HK-2 (cell line): ENCODE data around the gene ABCB9.
"Not testable (repeated sequence)": the region's sequence is repeated elsewhere in the genome, so short reads cannot be mapped to it uniquely, and the experiment has no call there.

Experiments used
- DNase-seq: peaks from one replicate; pipeline ENCODE4 v3.0.0-alpha.2; 2018; ENCODE audit not compliant: unreplicated experiment

The ABCB9 gene

GRCh38 chr12:122937622-122938091, 28.6 kb downstream of the ABCB9 start:
- no peak for DNase-seq

GRCh38 chr12:122935318-122935717, 30.9 kb downstream of the ABCB9 start:
- DNase-seq, result no peak

GRCh38 chr12:122934722-122935121, 31.5 kb downstream of the ABCB9 start:
- DNase-seq, result no peak

- no peak for DNase-seq
Measured at GRCh38 chr12:122932207-122932606, 34.1 kb downstream of the ABCB9 start.

- no peak for DNase-seq
Measured at GRCh38 chr12:122929812-122930211, 36.5 kb downstream of the ABCB9 start.

GRCh38 chr12:122929148-122929538, 37.1 kb downstream of the ABCB9 start:
- DNase-seq, result no peak

GRCh38 chr12:122928404-122929147, 37.7 kb downstream of the ABCB9 start:
- no peak for DNase-seq

GRCh38 chr12:122927756-122928403, 38.4 kb downstream of the ABCB9 start:
- no peak for DNase-seq

GRCh38 chr12:122921917-122922316, 44.3 kb downstream of the ABCB9 start:
- no peak for DNase-seq

GRCh38 chr12:122920687-122921086, 45.6 kb downstream of the ABCB9 start:
- DNase-seq, result no peak

- DNase-seq, result no peak
Measured at GRCh38 chr12:122918827-122919226, 47.4 kb downstream of the ABCB9 start.

GRCh38 chr12:122917507-122918121, 48.6 kb downstream of the ABCB9 start:
- DNase-seq, result no peak

- no peak for DNase-seq
Measured at GRCh38 chr12:122909442-122910288, 56.6 kb downstream of the ABCB9 start.

- DNase-seq, result no peak
Measured at GRCh38 chr12:122908915-122909314, 57.3 kb downstream of the ABCB9 start.

GRCh38 chr12:122905258-122905657, 61.0 kb downstream of the ABCB9 start:
- DNase-seq, result not testable (repeated sequence)

- DNase-seq, result no peak
Measured at GRCh38 chr12:122903693-122904034, 62.6 kb downstream of the ABCB9 start.

- no peak for DNase-seq
Measured at GRCh38 chr12:122902854-122903692, 63.2 kb downstream of the ABCB9 start.

- DNase-seq, result no peak
Measured at GRCh38 chr12:122899887-122900286, 66.4 kb downstream of the ABCB9 start.

GRCh38 chr12:122896662-122897061, 69.6 kb downstream of the ABCB9 start:
- no peak for DNase-seq

- DNase-seq, result peak; percentile 86
Measured at GRCh38 chr12:122895704-122896636, 70.3 kb downstream of the ABCB9 start, which contains the start of gene VPS37B. Gene VPS37B, minus strand, starts transcription at chr12:122896124. Its CDS starts 62 bp downstream, at chr12:122896062.
